Upper lobe of right lung (tissue), 1 donor: ENCODE results near the gene PLXNA4. TPM values are rescaled to one million over a fixed set of nuclear protein-coding genes. Genes with fewer than 3 reads are reported as not detected.

ENCODE experiments used
- ATAC-seq: fragments of 200-7000 bp; cut with Tn5 transposase; one replicate; pipeline ENCODE4 v1.9.1; 2020; ENCODE audit warnings: mild to moderate bottlenecking, moderate library complexity
- DNase-seq: peaks from one replicate; pipeline ENCODE4 v3.0.0-alpha.2; 2020
- H3K27ac ChIP-seq: fragments of 200-600 bp; one replicate; pipeline ENCODE4 v1.8.0; 2022
- H3K27me3 ChIP-seq: fragments of 200-600 bp; one replicate; pipeline ENCODE4 v1.8.0; 2022; ENCODE audit warnings: mild to moderate bottlenecking
- H3K36me3 ChIP-seq: fragments of 200-600 bp; one replicate; pipeline ENCODE4 v1.8.0; 2022
- H3K4me1 ChIP-seq: fragments of 200-600 bp; one replicate; pipeline ENCODE4 v1.8.0; 2022
- H3K4me3 ChIP-seq: fragments of 200-600 bp; one replicate; pipeline ENCODE4 v1.8.0; 2022; ENCODE audit warnings: mild to moderate bottlenecking
- H3K9me3 ChIP-seq: fragments of 200-600 bp; one replicate; pipeline ENCODE4 v1.8.0; 2022
- intact Hi-C: fragments of 100-400 bp; cut with DNase I; formaldehyde crosslinking; loops from one replicate; pipeline ENCODE4 v1.11.0; 2022
- total RNA-seq: library from RNA; stranded (reverse); fragmentation: NEBNext Ultra II Directional; extraction: Animal tissue kit (Norgen Biotek cat#: 25700); gene quantifications from one replicate; pipeline ENCODE4 v1.2.1, GENCODE V29; 2021
- TF ChIP-seq, protein P1 (sequence below): fragments of 200-600 bp; IDR thresholded peaks from one replicate; pipeline ENCODE4 v1.8.0; 2022; ENCODE audit warnings: antibody characterized with exemption
- donor health status: DM: no; HTN: yes; CAD: no; lungs with severe emphysema.

Gene PLXNA4
- total RNA-seq, 1 donor from 2014 or later, result 7.2 TPM

DNA sequence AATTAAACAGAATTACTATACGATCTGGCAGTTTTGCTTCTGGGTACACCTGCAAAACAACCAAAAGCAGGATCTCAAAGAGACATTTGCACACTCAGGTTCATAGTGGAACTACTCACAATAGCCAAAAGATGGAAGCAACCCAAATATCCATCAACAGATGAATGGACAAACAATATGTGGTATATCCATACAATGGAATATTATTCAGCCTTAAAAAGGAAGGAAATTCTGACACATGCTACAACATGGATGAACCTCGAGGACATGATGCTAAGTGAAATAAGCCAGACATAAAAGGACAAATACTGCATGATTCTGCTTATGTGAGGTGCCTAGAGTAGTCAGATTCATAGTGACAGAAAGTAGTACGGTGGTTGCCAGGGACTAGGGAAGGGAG, 330.7 kb downstream of the PLXNA4 start:
- Histone ChIP-seq H3K27ac (no peak overlapping the region), H3K27me3 (no peaks in the 10 kb centered on the region), H3K4me3 (no peak overlapping the region), H3K4me1 (no peaks in the 10 kb centered on the region), H3K36me3 (no peaks in the 10 kb centered on the region), H3K9me3 (no peaks in the 10 kb centered on the region)
- intact Hi-C loops, result no loop called here
- ATAC-seq (no peak), DNase-seq (no peak)
- TF ChIP-seq, protein P1, sequence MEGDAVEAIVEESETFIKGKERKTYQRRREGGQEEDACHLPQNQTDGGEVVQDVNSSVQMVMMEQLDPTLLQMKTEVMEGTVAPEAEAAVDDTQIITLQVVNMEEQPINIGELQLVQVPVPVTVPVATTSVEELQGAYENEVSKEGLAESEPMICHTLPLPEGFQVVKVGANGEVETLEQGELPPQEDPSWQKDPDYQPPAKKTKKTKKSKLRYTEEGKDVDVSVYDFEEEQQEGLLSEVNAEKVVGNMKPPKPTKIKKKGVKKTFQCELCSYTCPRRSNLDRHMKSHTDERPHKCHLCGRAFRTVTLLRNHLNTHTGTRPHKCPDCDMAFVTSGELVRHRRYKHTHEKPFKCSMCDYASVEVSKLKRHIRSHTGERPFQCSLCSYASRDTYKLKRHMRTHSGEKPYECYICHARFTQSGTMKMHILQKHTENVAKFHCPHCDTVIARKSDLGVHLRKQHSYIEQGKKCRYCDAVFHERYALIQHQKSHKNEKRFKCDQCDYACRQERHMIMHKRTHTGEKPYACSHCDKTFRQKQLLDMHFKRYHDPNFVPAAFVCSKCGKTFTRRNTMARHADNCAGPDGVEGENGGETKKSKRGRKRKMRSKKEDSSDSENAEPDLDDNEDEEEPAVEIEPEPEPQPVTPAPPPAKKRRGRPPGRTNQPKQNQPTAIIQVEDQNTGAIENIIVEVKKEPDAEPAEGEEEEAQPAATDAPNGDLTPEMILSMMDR, result no peak

DNA sequence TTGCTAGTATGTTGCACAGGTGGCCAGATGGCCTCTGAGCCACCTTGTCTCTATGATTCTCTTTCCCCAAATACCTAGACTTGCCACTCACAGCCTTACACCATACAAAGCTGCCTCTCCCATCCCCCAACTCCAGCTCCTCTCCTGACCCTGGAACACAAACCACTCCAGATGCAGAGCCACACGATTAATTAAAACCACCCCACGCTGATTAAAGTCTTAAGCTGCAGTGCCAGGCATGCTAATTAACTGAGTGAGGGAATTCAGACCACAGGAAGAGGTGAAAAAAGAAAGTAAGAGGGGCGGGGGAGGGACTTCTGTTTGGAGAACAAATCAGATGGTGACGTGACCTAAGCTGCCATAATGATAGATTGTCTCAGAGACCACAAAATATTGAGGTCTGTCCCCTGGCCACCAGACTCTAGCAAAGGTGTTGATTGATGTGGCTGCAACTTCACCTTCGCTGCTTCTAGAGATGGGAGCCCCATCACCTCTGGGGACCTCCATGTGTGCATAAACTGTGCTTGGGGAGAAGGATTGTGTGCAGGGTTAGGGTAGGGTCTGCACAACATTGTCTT, 331.3 kb downstream of the PLXNA4 start:
- Histone ChIP-seq H3K27me3 (no peaks in the 10 kb centered on the region), H3K36me3 (no peaks in the 10 kb centered on the region), H3K27ac (no peak overlapping the region), H3K4me3 (no peak overlapping the region), H3K9me3 (no peaks in the 10 kb centered on the region), H3K4me1 (no peaks in the 10 kb centered on the region)
- intact Hi-C loops, result no loop called here
- ATAC-seq, result no peak
- TF ChIP-seq, protein P1, result no peak
- DNase-seq, result no peak

DNA sequence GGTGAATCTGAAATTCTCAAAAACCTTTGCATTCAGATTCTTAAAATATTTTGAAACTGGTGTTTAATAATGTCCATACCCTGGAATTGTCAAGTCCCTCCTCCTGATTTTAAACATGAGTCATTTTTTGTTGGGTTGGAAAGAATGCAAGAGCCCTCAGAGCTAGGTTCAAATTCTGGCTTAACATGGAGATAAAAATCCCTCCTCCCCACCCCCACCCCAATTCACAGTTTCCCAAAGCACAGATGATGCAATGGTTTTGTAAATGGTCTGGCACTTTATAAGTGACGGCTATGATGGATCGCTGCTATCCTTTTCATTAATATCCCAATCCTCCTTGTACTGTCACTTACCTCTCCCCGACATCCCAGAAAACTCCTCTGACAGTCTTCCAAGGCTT, 332.8 kb downstream of the PLXNA4 start:
- no peak overlapping the region for H3K27ac ChIP-seq
- H3K4me3 ChIP-seq, result no peak overlapping the region
- no peaks in the 10 kb centered on the region for H3K36me3 ChIP-seq
- H3K4me1 ChIP-seq, result no peaks in the 10 kb centered on the region
- no peaks in the 10 kb centered on the region for H3K9me3 ChIP-seq
- no peaks in the 10 kb centered on the region for H3K27me3 ChIP-seq
- TF ChIP-seq, protein P1, result no peak
- intact Hi-C loops, result no loop called here
- DNase-seq (no peak), ATAC-seq (no peak)

DNA sequence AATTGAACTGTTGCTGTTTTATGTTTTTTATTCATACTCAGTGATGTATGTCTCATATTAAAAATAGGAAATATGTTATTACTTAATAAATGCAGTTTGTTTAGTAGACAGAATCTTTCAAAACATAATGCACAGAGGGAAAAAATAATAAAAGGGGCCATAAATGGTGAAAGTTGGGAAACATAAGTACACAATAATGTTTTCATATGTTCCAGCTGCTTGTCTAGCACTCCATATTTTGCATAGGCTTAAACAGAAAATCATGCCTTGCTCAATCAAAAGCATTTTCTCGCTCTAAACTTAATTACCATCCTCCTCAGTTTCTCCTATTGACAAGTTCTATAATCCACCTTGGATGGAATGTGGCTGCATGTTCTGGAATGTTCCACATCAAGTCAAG, 333.2 kb downstream of the PLXNA4 start:
- H3K4me1 ChIP-seq, result no peaks in the 10 kb centered on the region
- H3K27me3 ChIP-seq, result no peaks in the 10 kb centered on the region
- no peak overlapping the region for H3K27ac ChIP-seq
- DNase-seq (no peak), ATAC-seq (no peak)
- intact Hi-C loops, result no loop called here
- no peaks in the 10 kb centered on the region for H3K9me3 ChIP-seq
- H3K36me3 ChIP-seq, result no peaks in the 10 kb centered on the region
- TF ChIP-seq, protein P1, result no peak
- no peak overlapping the region for H3K4me3 ChIP-seq

DNA sequence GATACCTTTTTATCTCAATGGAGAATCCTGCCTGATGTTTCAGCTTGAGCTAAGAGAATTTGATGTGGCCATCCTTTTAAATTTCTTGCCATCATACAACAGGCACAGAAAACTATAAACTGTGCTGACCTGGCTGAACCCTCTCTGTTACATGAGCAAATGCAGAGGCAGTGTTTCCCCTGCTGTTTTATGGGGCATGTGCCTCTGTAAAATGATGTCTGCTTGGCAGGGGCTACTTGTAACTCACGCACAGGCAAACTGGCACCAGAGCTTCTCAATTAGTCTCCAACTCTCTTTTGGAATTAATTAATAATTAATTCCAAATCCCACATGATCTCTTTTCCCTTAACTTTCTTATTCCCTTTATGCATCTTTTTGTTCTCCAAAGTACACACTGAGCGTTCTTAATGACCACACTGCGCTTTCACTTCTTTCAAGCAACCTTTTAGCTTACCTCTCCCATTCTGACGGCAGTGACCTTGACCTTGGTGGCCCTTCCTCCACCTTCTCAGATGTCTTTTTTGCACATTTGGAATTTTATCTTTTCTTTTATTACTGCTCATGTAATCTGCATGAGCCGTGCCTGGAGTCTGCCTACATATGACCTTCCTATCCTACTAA, 334.0 kb downstream of the PLXNA4 start:
- no peaks in the 10 kb centered on the region for H3K27me3 ChIP-seq
- no peaks in the 10 kb centered on the region for H3K4me1 ChIP-seq
- no peaks in the 10 kb centered on the region for H3K9me3 ChIP-seq
- H3K4me3 ChIP-seq, result no peak overlapping the region
- ATAC-seq (no peak), DNase-seq (no peak)
- no peaks in the 10 kb centered on the region for H3K36me3 ChIP-seq
- no peak overlapping the region for H3K27ac ChIP-seq
- TF ChIP-seq, protein P1, result no peak
- intact Hi-C loops, result no loop called here
